Mucosa of rectum (tissue), 2 donors: Measurements from ENCODE around the gene LGALS3BP.
A peak's percentile ranks its signal among the peaks of the same experiment; 100 is the strongest.
"Not testable (repeated sequence)": the region's sequence is repeated elsewhere in the genome, so short reads cannot be mapped to it uniquely, and the experiment has no call there.

Source experiments
- H3K27ac ChIP-seq, 2 donors: one replicate each; pipeline ENCODE4 v1.7.0; 2013; ENCODE audit warnings: inconsistent platforms in 2 of 2, low read depth in 2 of 2, low read length in 2 of 2
- H3K27me3 ChIP-seq, 2 donors: one replicate each; pipeline ENCODE4 v1.7.0; 2013; ENCODE audit warnings: low read length in 2 of 2; ENCODE audit not compliant: control insufficient read depth in 2 of 2, insufficient read depth in 2 of 2
- H3K36me3 ChIP-seq, 2 donors: one replicate each; pipeline ENCODE4 v1.7.0; 2013; ENCODE audit warnings: low read length in 2 of 2; ENCODE audit not compliant: control insufficient read depth in 2 of 2, insufficient read depth in 2 of 2
- H3K4me1 ChIP-seq, 2 donors: one replicate each; pipeline ENCODE4 v1.7.0; 2013; ENCODE audit warnings: low read length in 2 of 2, mild to moderate bottlenecking in 1 of 2; ENCODE audit not compliant: control insufficient read depth in 2 of 2, insufficient read depth in 2 of 2
- H3K4me3 ChIP-seq, 2 donors: one replicate each; pipeline ENCODE4 v1.7.0; 2013; ENCODE audit warnings: low read length in 2 of 2
- H3K9ac ChIP-seq, 2 donors: one replicate each; pipeline ENCODE4 v1.7.0; 2013; ENCODE audit warnings: low read length in 2 of 2, low read depth in 1 of 2, mild to moderate bottlenecking in 1 of 2
- H3K9me3 ChIP-seq, 2 donors: one replicate each; pipeline ENCODE4 v1.7.0; 2013; ENCODE audit warnings: low read length in 2 of 2; ENCODE audit not compliant: control insufficient read depth in 2 of 2
- donor health status: healthy.
- donor health status: Normal muscosa, but diverticular disease.

The LGALS3BP gene

DNA sequence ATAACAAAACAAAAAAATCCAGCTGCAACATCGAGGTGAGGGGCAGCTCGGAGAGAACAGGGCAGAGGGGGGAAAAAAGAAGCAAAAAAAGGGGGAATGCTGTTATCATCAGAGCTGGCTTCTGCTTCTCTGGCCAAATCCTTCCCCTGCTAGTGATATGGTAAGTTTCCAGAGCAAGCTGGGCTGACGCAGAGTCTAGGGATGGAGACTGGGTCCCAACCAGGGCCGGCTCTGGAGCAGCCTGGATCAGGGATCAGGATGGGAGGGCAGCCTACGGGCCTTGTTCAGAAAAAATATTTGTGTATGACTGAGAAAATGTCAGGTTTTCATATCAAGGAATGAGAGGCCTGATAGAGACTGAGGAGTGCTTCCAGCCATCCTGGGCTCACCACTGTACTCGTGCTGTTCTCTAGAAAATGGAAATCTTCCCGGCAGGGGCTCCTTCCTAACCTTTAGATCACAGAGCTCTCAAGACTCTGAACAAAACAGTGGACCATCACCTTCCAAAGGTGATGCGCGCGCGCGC is 43.5 kb upstream of the LGALS3BP start:
- Histone ChIP-seq H3K9ac (peak overlapping the region in 1 of 2 donors; percentile 76), H3K4me3 (peak overlapping the region in 1 of 2 donors; percentile 80), H3K9me3 (no peaks in the 10 kb centered on the region), H3K27ac (no peak overlapping the region), H3K4me1 (peaks cover 54 to 78% of the 10 kb centered on the region in 2 donors), H3K36me3 (no peaks in the 10 kb centered on the region), H3K27me3 (no peaks in the 10 kb centered on the region)

DNA sequence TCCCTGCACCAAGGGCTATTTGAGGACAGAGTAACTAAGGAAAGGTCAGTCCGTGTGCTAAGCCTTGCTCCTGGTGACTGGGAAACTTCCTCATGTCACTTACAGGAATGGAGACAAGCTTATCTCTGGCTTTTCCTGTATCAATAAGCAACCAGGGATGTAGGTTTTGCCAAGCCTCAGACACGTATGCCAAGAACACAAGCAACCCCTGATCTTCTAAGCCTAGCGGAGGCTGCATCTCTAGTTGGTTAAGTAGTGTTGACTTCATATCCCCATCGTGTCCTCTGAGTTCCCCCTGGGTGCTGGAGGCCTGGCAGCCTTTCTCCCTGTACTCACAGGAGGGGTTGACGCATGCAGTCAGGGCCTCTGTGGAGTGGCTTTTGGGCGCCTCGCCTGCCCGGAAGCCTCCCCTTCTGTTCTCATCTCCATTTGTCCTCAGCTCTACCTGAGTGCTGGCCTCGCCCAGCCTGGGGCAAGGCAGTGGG is 42.8 kb upstream of the LGALS3BP start:
- no peak overlapping the region for H3K9ac ChIP-seq
- H3K4me1 ChIP-seq, result peaks cover 47 to 71% of the 10 kb centered on the region in 2 donors

DNA sequence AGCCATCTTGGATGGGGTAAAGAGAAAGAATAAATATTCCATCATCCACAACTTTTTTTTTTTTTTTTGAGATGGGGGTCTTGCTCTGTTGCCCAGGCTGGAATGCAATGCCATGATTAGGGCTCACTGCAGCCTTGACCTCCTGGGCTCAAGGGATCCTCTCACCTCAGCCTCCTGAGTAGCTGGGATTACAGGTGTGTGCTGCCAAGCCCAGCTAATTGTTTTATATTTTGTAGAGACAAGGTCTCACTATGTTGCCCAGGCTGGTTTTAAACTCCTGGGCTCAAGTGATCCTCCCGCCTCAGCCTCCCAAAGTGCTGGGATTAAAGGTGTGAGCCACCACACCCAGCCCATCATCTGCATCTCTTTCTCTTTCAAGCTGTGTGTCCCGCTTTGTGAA is 42.2 kb upstream of the LGALS3BP start:
- not testable (repeated sequence) for H3K9ac ChIP-seq, H3K27ac ChIP-seq, H3K4me3 ChIP-seq, H3K36me3 ChIP-seq, H3K9me3 ChIP-seq, H3K27me3 ChIP-seq
- peaks cover 41 to 65% of the 10 kb centered on the region in 2 donors for H3K4me1 ChIP-seq

More for the DNA sequence above, 42.8 kb upstream of the LGALS3BP start:
- Histone ChIP-seq H3K36me3 (no peaks in the 10 kb centered on the region), H3K27ac (no peak overlapping the region), H3K9me3 (no peaks in the 10 kb centered on the region), H3K27me3 (no peaks in the 10 kb centered on the region), H3K4me3 (no peak overlapping the region)

DNA sequence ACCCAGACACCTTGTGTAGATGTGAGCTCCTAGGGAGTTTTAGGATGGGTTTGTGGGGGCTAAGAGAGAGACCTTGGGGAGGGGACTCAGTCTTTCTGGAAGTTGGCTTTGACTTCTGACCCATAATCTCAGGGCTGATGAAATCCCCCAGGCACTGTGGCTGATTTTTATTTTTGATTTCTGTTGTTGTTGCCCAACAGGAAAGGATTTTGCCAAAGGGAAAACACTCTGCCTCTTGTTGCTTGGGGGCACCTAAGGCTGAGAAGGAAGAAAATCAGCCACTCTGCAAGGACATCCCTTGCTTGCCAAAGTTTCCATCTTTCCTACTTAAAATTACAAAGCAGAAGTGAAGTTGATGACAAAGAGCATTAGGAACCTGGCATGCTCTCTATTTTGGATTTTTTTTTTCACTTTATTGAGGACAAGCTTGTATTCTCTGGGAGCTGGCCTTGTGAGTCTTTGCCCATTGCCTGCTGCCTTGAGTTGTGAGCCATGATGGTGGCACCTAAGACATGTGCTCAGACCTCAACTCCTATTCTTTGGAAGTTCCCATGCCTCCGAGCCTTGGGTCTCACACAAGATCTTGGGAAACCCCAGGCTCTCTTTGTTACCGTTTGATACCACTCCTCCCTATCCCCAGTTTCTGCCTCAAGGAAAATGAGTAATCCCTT is 41.0 kb upstream of the LGALS3BP start:
- H3K9me3 ChIP-seq, result no peaks in the 10 kb centered on the region
- H3K27me3 ChIP-seq, result no peaks in the 10 kb centered on the region
- H3K9ac ChIP-seq, result peak overlapping the region in 1 of 2 donors; percentile 5
- H3K36me3 ChIP-seq, result no peaks in the 10 kb centered on the region
- peaks cover 34 to 54% of the 10 kb centered on the region in 2 donors for H3K4me1 ChIP-seq
- H3K4me3 ChIP-seq, result no peak overlapping the region
- peak overlapping the region; percentile 78 to 79 for H3K27ac ChIP-seq

DNA sequence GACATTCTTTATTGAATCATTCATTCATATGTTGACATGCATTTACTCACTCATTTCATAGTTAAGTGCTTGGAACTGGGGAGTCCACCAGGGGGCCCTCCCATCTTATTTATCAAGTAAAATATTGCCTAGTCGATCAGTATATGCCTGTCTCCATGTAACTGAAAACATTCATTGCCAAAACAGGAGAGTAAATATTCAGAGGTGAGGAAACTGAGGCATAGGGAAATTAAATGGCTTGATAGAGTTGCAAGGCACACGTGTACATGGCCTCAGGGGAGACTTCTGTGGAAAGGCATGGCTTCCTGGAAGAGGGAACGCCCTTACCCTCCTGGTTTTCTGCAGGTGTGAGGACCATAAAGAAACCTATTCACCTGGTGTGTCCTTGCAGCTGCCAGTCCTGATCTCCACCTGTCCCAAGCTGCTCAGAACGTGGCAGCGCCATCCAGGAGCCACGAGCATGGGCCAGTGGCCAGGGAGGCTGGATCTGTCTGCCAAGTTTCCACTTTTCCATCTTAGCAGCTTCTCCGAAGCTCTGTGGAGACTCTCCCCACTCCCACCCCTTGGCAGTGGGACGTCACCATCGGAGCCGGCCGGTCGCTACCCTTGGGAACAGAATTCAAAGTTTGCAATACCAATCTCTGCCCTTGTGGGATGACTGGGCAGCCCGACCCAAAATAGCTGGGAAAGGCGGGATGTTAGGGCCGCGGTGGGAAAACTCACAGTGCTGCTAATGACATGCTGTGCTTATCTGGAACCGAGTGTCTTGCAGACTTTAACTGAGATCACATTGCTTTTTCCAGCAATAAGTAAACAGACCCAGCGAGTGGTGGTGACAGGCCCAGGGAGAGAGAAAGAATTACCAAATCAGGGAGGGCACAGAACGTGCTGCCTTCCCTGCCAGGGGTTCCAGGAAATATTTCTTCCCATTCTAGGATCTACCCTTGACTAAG is 40.2 kb upstream of the LGALS3BP start:
- Histone ChIP-seq H3K9ac (peak overlapping the region in 1 of 2 donors; percentile 5), H3K4me1 (peaks cover 26 to 46% of the 10 kb centered on the region in 2 donors), H3K36me3 (no peaks in the 10 kb centered on the region), H3K9me3 (no peaks in the 10 kb centered on the region), H3K4me3 (peak overlapping the region; percentile 17 to 25), H3K27me3 (no peaks in the 10 kb centered on the region), H3K27ac (peak overlapping the region; percentile 78 to 79)

DNA sequence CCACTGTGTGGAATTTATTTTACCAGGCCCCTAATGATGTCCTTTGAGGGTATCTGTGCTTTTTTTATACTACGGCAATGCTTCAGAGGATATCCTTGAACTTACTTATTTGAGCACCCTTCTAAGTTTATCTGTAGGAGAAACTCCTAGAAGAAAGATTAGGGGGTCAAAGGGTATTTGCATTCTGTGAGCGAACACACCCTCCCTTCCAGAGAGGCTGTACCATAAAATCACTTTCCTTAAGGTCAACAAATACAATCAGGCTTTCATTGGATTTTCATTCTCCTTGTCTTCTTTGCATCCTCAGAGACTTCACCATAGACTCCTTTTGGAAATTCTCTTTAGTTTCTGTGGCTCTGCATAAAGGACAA is 39.5 kb upstream of the LGALS3BP start:
- Histone ChIP-seq H3K36me3 (no peaks in the 10 kb centered on the region), H3K27ac (peak overlapping the region; percentile 78 to 79), H3K4me1 (peaks cover 21 to 39% of the 10 kb centered on the region in 2 donors), H3K27me3 (no peaks in the 10 kb centered on the region), H3K4me3 (peak overlapping the region in 1 of 2 donors; percentile 25), H3K9ac (no peak overlapping the region), H3K9me3 (no peaks in the 10 kb centered on the region)

DNA sequence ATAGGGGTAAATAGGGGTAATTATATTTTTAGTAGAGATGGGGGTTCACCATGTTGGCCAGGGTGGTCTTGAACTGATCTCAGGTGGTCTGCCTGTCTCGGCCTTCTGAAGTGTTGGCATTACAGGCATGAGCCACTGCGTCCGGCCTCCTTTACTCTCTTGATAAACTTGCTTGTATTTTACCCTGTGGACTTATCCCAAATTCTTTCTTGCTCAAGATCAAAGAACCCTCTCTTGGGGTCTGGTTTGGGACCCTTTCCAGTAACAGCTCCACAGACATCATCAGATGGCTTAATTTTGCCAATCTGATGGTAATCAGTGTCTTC is 38.6 kb upstream of the LGALS3BP start:
- H3K27me3 ChIP-seq, result no peaks in the 10 kb centered on the region
- no peak overlapping the region for H3K9ac ChIP-seq
- peaks cover 16 to 31% of the 10 kb centered on the region in 2 donors for H3K4me1 ChIP-seq
- no peaks in the 10 kb centered on the region for H3K36me3 ChIP-seq
- H3K9me3 ChIP-seq, result no peaks in the 10 kb centered on the region
- H3K27ac ChIP-seq, result no peak overlapping the region
- no peak overlapping the region for H3K4me3 ChIP-seq

DNA sequence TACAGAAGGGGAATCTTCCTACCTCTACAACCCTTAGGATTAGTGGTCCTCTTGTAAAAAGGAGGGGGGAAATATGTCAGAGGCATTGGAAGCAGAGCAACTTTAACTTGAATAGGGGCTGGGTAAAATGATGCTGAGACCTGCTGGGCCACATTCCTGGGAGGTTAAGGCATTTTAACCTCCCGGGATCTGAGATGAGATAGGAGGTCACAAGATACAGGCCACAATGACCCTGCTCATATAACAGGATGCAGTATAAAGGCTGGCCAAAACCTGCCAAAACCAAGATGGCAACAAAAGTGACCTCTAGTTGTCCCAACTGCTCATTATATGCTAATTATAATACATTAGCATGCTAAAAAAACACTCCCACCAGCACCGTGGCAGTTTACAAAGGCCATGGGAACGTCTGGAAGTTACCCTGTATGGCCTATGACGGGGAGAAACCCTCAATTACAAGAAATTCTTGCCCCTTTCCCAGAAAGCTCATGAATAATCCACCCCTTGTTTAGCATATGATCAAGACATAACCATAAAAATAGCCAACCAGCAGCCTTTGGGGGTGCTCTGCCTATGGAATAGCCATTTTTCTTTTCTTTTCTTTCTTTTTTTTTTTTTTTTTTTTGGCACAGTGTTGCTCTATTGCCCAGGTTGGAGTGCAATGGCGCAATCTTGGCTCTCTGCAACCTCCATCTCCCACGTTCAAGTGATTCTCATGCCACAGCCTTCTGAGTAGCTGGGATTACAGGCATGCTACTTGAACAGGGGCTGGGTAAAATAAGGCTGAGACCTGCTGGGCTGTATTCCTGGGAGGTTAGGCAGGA is 38.0 kb upstream of the LGALS3BP start:
- H3K9me3 ChIP-seq, result no peaks in the 10 kb centered on the region
- no peak overlapping the region for H3K4me3 ChIP-seq
- H3K9ac ChIP-seq, result no peak overlapping the region
- no peak overlapping the region for H3K27ac ChIP-seq
- H3K27me3 ChIP-seq, result no peaks in the 10 kb centered on the region
- H3K36me3 ChIP-seq, result no peaks in the 10 kb centered on the region
- peaks cover 16 to 30% of the 10 kb centered on the region in 2 donors for H3K4me1 ChIP-seq

DNA sequence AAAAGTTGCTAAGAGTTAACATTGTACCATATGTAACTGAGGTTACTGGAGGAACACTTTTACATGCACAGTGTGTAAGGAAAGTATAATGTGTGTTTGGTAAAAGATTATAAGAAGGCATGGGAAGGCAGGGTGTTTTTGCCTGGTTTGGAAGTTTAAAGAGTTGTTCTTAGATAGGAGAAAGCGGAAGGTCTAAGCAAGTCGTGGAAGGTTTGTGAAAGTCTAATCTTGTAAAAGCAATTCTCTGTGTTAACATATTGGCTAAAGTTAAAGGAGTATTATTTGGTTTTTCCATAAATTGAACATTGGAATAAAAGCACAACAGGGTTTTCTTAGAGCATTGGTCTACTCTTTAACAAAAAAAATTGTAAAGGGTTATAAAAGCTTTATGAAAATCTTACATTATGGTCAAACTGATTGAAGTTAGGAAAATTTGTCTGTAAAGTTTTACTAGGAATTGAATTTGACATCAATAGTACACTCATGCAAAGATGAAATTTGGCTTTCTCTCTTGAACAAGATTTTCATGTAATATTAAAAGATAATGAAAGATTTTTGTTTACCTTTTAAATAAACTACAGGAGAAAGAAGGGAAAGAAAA is 34.5 kb upstream of the LGALS3BP start:
- Histone ChIP-seq H3K9me3 (no peaks in the 10 kb centered on the region), H3K4me3 (no peak overlapping the region), H3K4me1 (peaks cover 9 to 21% of the 10 kb centered on the region in 2 donors), H3K9ac (no peak overlapping the region), H3K27ac (no peak overlapping the region), H3K36me3 (no peaks in the 10 kb centered on the region), H3K27me3 (no peaks in the 10 kb centered on the region)
